GM12878 (cell line): Measurements from ENCODE around the gene RPL22. TPM values are rescaled to one million over a fixed set of nuclear protein-coding genes. Genes with fewer than 3 reads are reported as not detected.

Experiments
- CHD1 ChIP-seq: IDR thresholded peaks from 2 replicates; pipeline ENCODE4 v1.6.1; 2012; ENCODE audit warnings: low read depth, low read length, improper control_type of control experiment
- EGR1 ChIP-seq, 2 experiments: IDR thresholded peaks; 1 replicate in 1 of 2; 2 replicates in 1 of 2; pipeline ENCODE4 v1.6.1; 2011 to 2012; ENCODE audit warnings: low read depth in 2 of 2, low read length in 2 of 2, borderline replicate concordance in 1 of 2, mild to moderate bottlenecking in 1 of 2, moderate library complexity in 1 of 2
- MEF2A ChIP-seq: IDR thresholded peaks from 2 replicates; pipeline ENCODE4 v1.6.1; 2011; ENCODE audit warnings: low read depth, mild to moderate bottlenecking, low read length, moderate library complexity; ENCODE audit not compliant: insufficient read depth
- MTA2 ChIP-seq: fragments of 450-650 bp; IDR thresholded peaks from 2 replicates; pipeline ENCODE4 v1.6.1; 2016; ENCODE audit warnings: low read depth, mild to moderate bottlenecking, moderate library complexity
- MTA3 ChIP-seq: IDR thresholded peaks from 2 replicates; pipeline ENCODE4 v1.6.1; 2012; ENCODE audit warnings: low read length, inconsistent platforms, borderline replicate concordance
- MXI1 ChIP-seq: fragments of 150-350 bp; IDR thresholded peaks from 2 replicates; pipeline ENCODE4 v1.6.1; 2011; ENCODE audit warnings: low read depth, mild to moderate bottlenecking, inconsistent platforms, low read length, improper control_type of control experiment
- MYC ChIP-seq: IDR thresholded peaks from 2 replicates; pipeline ENCODE4 v1.6.1; 2011; ENCODE audit warnings: mild to moderate bottlenecking, low read length, moderate library complexity, inconsistent platforms; ENCODE audit not compliant: insufficient read depth, insufficient replicate concordance, insufficient read length, severe bottlenecking
- NFIC ChIP-seq: IDR thresholded peaks from 2 replicates; pipeline ENCODE4 v1.6.1; 2012; ENCODE audit warnings: low read depth, mild to moderate bottlenecking, inconsistent platforms, low read length, moderate library complexity
- NR2C2 ChIP-seq: IDR thresholded peaks from 2 replicates; pipeline ENCODE4 v1.6.1; 2011; ENCODE audit warnings: borderline replicate concordance, low read depth; ENCODE audit not compliant: control insufficient read depth, insufficient read length
- RELA ChIP-seq: fragments of 450-650 bp; IDR thresholded peaks from 2 replicates; pipeline ENCODE4 v1.8.0; 2014; ENCODE audit warnings: borderline replicate concordance; ENCODE audit not compliant: partially characterized antibody
- TCF12 ChIP-seq: IDR thresholded peaks from 2 replicates; pipeline ENCODE4 v1.6.1; 2011; ENCODE audit warnings: low read depth, mild to moderate bottlenecking, low read length
- WRNIP1 ChIP-seq: IDR thresholded peaks from 2 replicates; pipeline ENCODE4 v1.6.1; 2011; ENCODE audit warnings: low read depth, low read length, improper control_type of control experiment, borderline replicate concordance
- ZNF207 ChIP-seq: fragments of 450-650 bp; IDR thresholded peaks from 2 replicates; pipeline ENCODE4 v1.6.1; 2014; ENCODE audit warnings: antibody characterized with exemption, mild to moderate bottlenecking, borderline replicate concordance
- ZNF384 ChIP-seq: IDR thresholded peaks from 2 replicates; pipeline ENCODE4 v1.6.1; 2012; ENCODE audit warnings: low read depth, mild to moderate bottlenecking, low read length, improper control_type of control experiment, borderline replicate concordance
- polyA plus RNA-seq, 11 experiments: library from polyadenylated mRNA; depleted of rRNA in 4 of 11; unstranded in 6 of 11; stranded (reverse) in 5 of 11; fragments of >200 nt; fragmentation: Nextera tagmentation in 4 of 11; fragmentation: Illumina TruSeq in 1 of 11; extraction: Ambion mirVana in 4 of 11; extraction: Trizol in 1 of 11; gene quantifications; 1 replicate in 1 of 11; 2 replicates in 10 of 11; pipeline versions ENCODE4 v1.2.1 to v1.2.3, GENCODE V29; 2011 to 2016; ENCODE audit warnings: inconsistent platforms in 2 of 11, missing spikeins in 2 of 11, low read depth in 1 of 11
- total RNA-seq, 4 experiments: library from RNA; depleted of rRNA in 3 of 4; stranded (reverse); fragments of >200 nt in 3 of 4; fragmentation: Illumina TruSeq in 1 of 4; extraction: Trizol in 1 of 4; gene quantifications; 2 replicates each; pipeline versions ENCODE4 v1.2.1 to v1.2.3, GENCODE V29; 2013 to 2021
- TF ChIP-seq, protein P1 (sequence below): fragments of 450-650 bp; formaldehyde crosslinking; IDR thresholded peaks from 2 replicates; pipeline ENCODE4 v1.4.0; 2020; ENCODE audit warnings: mild to moderate bottlenecking, moderate library complexity
- TF ChIP-seq, protein P2 (sequence below): fragments of 450-650 bp; IDR thresholded peaks from 2 replicates; pipeline ENCODE4 v1.6.1; 2016; ENCODE audit warnings: mild to moderate bottlenecking, moderate library complexity, borderline replicate concordance
- TF ChIP-seq, protein P3 (sequence below): IDR thresholded peaks from 2 replicates; pipeline ENCODE4 v1.6.1; 2012; ENCODE audit warnings: low read depth, low read length, improper control_type of control experiment
- TF ChIP-seq, protein P4 (sequence below): IDR thresholded peaks from 2 replicates; pipeline ENCODE4 v1.6.1; 2011; ENCODE audit warnings: low read depth, mild to moderate bottlenecking, low read length, moderate library complexity, borderline replicate concordance; ENCODE audit errors: extremely low read depth
- TF ChIP-seq, protein P5 (sequence below): IDR thresholded peaks from 2 replicates; pipeline ENCODE4 v1.6.1; 2012; ENCODE audit warnings: low read length, inconsistent platforms

RPL22 gene
- total and polyA plus RNA-seq, 10 of the 15 experiments (the other 5 are each of a cell fraction or from before 2014, with no cell fraction given), result 191 to 560 (median 430) TPM

DNA sequence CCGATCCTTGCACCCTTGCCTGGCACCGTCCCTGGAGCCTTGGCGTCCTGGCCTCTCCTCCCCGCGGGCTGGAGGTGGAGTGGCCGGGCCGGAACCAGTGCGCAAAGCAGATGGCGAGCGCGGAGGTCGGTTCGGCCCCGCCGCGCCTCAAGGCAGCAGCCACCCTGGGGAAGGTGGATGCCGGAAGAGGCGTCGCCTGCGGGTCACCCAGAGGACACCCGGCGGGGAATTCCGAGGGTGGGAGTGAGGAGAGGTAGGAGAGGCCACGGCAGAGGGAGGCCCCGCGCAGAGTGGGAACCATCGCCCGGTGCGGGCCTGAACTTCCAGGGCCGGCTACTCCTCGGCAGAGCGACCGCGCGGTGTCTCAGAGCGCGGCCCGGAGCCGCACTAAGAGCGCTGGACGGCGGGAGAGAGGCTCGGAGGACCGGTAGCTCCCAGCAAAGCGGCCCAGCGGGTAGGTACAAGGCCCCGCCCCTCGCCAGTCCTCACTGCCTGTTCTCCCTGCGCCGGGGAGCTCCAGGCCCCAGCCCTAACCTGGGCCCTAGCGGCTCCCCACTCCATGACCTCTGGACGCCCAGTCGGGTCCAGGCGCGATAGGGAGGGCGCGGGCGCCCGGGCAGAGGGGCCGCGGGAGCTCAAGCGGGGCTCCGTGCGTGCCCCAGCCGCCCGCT lies 6.6 kb upstream of the RPL22 start, which contains the start of gene RNF207 (continued):
- TF ChIP-seq RELA, result peak; percentile 97
- TF ChIP-seq MTA2, result peak; percentile 23; the same call in 1 of the 2 replicates
- TF ChIP-seq NFIC, result no peak
- TF ChIP-seq, protein P1, sequence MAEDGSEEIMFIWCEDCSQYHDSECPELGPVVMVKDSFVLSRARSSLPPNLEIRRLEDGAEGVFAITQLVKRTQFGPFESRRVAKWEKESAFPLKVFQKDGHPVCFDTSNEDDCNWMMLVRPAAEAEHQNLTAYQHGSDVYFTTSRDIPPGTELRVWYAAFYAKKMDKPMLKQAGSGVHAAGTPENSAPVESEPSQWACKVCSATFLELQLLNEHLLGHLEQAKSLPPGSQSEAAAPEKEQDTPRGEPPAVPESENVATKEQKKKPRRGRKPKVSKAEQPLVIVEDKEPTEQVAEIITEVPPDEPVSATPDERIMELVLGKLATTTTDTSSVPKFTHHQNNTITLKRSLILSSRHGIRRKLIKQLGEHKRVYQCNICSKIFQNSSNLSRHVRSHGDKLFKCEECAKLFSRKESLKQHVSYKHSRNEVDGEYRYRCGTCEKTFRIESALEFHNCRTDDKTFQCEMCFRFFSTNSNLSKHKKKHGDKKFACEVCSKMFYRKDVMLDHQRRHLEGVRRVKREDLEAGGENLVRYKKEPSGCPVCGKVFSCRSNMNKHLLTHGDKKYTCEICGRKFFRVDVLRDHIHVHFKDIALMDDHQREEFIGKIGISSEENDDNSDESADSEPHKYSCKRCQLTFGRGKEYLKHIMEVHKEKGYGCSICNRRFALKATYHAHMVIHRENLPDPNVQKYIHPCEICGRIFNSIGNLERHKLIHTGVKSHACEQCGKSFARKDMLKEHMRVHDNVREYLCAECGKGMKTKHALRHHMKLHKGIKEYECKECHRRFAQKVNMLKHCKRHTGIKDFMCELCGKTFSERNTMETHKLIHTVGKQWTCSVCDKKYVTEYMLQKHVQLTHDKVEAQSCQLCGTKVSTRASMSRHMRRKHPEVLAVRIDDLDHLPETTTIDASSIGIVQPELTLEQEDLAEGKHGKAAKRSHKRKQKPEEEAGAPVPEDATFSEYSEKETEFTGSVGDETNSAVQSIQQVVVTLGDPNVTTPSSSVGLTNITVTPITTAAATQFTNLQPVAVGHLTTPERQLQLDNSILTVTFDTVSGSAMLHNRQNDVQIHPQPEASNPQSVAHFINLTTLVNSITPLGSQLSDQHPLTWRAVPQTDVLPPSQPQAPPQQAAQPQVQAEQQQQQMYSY (CRISPR knock-in tag), result no peak
- TF ChIP-seq CHD1, result no peak
- TF ChIP-seq TCF12, result no peak
- TF ChIP-seq ZNF207, result 0 out of 2 replicates have a peak, but pooled peaks have one; percentile 7
- TF ChIP-seq EGR1 (IDR thresholded peaks at IDR 0.05; ENCODE audit: borderline replicate concordance in 1 of 2, low read depth in 2 of 2, low read length in 2 of 2), result peak in 1 of 2 experiments; percentile 22; a peak in 1 of 3 replicates
- TF ChIP-seq, protein P2, sequence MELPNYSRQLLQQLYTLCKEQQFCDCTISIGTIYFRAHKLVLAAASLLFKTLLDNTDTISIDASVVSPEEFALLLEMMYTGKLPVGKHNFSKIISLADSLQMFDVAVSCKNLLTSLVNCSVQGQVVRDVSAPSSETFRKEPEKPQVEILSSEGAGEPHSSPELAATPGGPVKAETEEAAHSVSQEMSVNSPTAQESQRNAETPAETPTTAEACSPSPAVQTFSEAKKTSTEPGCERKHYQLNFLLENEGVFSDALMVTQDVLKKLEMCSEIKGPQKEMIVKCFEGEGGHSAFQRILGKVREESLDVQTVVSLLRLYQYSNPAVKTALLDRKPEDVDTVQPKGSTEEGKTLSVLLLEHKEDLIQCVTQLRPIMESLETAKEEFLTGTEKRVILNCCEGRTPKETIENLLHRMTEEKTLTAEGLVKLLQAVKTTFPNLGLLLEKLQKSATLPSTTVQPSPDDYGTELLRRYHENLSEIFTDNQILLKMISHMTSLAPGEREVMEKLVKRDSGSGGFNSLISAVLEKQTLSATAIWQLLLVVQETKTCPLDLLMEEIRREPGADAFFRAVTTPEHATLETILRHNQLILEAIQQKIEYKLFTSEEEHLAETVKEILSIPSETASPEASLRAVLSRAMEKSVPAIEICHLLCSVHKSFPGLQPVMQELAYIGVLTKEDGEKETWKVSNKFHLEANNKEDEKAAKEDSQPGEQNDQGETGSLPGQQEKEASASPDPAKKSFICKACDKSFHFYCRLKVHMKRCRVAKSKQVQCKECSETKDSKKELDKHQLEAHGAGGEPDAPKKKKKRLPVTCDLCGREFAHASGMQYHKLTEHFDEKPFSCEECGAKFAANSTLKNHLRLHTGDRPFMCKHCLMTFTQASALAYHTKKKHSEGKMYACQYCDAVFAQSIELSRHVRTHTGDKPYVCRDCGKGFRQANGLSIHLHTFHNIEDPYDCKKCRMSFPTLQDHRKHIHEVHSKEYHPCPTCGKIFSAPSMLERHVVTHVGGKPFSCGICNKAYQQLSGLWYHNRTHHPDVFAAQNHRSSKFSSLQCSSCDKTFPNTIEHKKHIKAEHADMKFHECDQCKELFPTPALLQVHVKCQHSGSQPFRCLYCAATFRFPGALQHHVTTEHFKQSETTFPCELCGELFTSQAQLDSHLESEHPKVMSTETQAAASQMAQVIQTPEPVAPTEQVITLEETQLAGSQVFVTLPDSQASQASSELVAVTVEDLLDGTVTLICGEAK, result peak; percentile 58; the same call in 1 of the 2 replicates
- no peak for TF ChIP-seq MXI1
- TF ChIP-seq WRNIP1, result no peak
- TF ChIP-seq, protein P3, sequence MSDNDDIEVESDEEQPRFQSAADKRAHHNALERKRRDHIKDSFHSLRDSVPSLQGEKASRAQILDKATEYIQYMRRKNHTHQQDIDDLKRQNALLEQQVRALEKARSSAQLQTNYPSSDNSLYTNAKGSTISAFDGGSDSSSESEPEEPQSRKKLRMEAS, result 0 out of 2 replicates have a peak, but pooled peaks have one; percentile 16
- TF ChIP-seq MEF2A, result no peak
- no peak for TF ChIP-seq MYC
- TF ChIP-seq, protein P4, sequence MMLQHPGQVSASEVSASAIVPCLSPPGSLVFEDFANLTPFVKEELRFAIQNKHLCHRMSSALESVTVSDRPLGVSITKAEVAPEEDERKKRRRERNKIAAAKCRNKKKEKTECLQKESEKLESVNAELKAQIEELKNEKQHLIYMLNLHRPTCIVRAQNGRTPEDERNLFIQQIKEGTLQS, result no peak
- TF ChIP-seq NR2C2, result no peak
- TF ChIP-seq MTA3, result no peak
- TF ChIP-seq ZNF384, result no peak
- TF ChIP-seq, protein P5, sequence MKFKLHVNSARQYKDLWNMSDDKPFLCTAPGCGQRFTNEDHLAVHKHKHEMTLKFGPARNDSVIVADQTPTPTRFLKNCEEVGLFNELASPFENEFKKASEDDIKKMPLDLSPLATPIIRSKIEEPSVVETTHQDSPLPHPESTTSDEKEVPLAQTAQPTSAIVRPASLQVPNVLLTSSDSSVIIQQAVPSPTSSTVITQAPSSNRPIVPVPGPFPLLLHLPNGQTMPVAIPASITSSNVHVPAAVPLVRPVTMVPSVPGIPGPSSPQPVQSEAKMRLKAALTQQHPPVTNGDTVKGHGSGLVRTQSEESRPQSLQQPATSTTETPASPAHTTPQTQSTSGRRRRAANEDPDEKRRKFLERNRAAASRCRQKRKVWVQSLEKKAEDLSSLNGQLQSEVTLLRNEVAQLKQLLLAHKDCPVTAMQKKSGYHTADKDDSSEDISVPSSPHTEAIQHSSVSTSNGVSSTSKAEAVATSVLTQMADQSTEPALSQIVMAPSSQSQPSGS, result no peak
